KBM-7 (cell line): ENCODE results near the gene ATF5.
"Not testable (repeated sequence)": the region's sequence is repeated elsewhere in the genome, so short reads cannot be mapped to it uniquely, and the experiment has no call there.

ENCODE experiments used
- DNase-seq: peaks from one replicate; pipeline ENCODE4 v3.0.0-alpha.2; 2015
- in situ Hi-C: fragments of 300-500 bp; cut with MboI; formaldehyde crosslinking; loops from 2 replicates; pipeline ENCODE4 v1.14.3; 2020; ENCODE audit warnings: low sequenced_read_pairs, low pct_unique_long_range_greater_than_20kb, mixed read lengths

ATF5 gene

GRCh38 chr19:49920624-49921363, 8.2 kb upstream of the ATF5 start:
- DNase-seq, result no peak
- in situ Hi-C loops, result no loop called here

- in situ Hi-C loops, result no loop called here
- DNase-seq, result no peak
Observed at GRCh38 chr19:49921871-49922795, 6.9 kb upstream of the ATF5 start.

DNA sequence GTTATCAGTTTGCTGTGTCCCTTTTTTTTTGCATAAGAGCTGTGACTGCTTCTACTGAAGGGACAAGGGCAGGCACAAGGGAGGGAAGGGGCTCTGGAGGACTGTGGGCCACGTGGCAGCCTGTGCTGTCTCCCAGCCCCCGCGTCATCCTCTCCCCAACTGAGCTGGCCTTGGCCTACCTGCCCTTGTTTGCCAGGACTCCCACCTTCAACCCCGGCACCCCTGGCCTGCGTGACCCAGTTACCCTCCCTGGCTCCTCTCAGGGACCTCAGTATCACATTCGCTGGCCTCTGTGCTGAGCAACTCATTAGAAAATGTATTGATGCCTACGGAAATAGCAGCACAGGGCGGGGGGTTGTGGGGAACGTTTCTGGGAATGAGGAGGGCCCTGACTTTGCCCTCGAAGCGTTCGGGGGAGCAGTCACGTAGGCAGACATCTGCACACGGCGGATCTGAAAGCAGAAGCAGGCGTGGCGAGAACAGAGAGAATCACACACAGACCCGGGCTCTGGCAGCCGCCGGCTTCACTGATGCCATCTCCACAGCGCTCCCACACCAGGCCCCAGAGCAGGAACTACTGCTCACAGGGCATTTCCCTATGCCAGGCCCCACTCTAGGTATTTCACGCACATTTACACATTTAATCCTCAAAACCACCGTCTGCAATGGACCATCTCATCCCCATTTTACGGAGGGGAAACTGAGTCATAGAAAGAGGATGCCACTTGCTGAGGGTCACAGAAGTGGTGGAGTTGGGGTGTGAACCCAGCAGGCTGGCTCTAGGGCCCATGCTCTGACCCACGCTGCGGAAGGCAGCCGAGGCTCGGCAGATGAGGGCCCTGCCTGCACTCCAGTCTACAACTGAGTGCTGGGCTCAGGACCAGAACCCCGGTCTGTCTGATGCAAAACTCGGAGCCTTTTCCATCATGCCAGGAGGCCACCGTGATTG, 5.7 kb upstream of the ATF5 start:
- in situ Hi-C loops, result no loop called here
- no peak for DNase-seq

- no peak for DNase-seq
- in situ Hi-C loops, result no loop called here
Observed at GRCh38 chr19:49924004-49924880, 4.8 kb upstream of the ATF5 start.

GRCh38 chr19:49924881-49925210, 4.2 kb upstream of the ATF5 start:
- in situ Hi-C loops, DNase-seq: not testable (repeated sequence)

- no peak for DNase-seq
- in situ Hi-C loops, result no loop called here
Observed at GRCh38 chr19:49925486-49925885, 3.5 kb upstream of the ATF5 start.

GRCh38 chr19:49926515-49926914, 2.5 kb upstream of the ATF5 start:
- DNase-seq, result no peak

DNA sequence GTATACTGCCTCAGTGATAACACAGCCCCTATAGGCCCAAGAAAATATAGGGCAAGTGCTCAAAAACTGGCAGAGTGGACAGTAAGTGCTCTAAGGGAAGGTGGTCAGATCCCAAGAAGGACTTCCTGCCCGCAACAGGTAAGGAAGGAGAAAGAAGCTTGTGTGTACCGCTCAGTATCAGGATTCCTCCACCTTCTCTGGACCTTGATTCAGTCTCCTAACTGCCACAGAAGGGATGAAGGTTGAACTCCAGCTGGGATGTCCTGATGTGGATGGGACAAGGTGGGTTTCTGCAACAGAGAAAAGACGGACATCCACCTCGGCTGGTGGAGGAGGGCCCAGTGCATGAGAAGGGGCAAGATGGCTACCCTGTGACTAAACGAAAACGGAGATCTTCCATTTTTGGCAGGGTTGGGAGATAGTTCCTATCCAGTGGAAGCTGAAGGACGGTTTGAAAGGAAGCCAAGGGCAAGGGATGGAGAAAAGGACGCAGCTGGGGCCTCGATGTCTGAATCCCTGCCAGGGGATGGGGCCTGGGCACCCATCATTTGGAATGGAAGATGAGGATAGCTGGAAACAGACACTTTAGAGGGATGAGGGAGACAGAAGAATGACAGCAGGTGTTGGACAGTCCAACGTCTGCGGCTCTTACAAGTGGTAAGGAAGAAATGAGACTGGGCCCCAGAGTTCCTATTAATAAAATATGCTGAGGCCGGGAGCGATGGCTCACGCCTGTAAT, 1.3 kb upstream of the ATF5 start:
- DNase-seq, result no peak
- in situ Hi-C loops, result no loop called here

More at GRCh38 chr19:49926515-49926914, 2.5 kb upstream of the ATF5 start:
- in situ Hi-C loops, result no loop called here

DNA sequence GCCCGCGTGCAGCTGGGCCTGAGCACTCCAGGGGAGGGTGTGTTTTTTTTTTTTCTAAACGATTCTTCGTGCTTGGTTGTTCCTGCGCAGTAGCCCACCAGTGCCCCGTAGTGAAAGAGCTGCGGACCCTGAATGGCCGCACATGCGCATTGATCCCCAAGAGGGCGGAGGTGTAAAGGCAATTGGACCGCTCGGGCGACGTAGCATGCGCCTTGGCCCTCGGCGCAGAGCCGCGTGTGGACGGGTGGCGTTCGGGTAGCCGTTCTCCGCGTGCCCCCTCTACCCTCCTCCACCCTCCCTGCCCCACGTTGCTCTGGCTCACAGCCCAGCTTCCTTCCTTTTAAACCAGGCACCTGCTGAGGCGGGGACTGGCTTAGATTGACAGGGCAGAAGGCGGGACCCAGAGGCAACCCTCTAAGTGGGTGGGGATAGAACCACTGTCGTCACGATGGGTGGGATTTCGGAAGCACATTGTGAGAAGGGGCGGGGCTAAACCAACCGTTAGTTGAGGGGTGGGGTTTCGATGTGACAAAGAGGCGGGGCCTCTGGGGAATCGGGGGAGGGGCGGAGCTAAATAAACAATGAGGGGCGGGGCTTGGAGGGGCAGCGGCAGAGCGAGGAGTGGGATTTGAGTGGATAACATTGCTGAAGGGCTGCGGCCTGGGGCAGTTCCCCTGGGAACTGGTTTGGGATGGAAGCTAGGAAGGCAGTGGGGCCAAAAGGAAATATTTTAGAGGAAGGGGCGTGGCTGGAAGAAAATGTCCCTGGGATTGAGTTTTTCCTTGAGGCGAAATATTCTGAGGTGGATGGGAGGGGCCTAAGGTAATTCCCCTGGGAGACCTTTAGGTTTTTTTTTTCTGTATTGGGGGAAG, 842 bp downstream of the ATF5 start:
- in situ Hi-C loops, result no loop called here

DNA sequence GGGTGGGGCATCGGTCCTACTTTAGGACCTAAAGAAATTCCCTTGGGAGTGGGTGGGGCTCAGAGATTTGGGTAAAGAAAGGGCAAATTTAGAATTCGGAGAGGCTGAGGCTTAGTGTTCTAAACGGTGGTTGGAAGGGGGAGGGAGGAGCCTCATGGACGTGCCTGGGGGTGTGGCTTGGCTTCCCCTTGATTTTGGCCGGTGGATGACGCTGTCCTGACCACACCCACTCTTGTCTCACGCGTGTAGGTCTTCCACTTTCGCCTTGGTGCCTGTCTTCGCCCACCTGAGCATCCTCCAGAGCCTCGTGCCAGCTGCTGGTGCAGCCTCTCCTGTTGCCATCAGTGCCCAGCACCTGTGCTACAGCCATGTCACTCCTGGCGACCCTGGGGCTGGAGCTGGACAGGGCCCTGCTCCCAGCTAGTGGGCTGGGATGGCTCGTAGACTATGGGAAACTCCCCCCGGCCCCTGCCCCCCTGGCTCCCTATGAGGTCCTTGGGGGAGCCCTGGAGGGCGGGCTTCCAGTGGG, 1.5 kb downstream of the ATF5 start:
- in situ Hi-C loops, result no loop called here
- no peak for DNase-seq

More for the DNA sequence above, 842 bp downstream of the ATF5 start:
- DNase-seq, result peak; percentile 96

GRCh38 chr19:49931293-49932040, 2.5 kb downstream of the ATF5 start:
- no peak for DNase-seq
- in situ Hi-C loops, result no loop called here

- no peak for DNase-seq
- in situ Hi-C loops, result no loop called here
Observed at GRCh38 chr19:49932041-49932451, 3.0 kb downstream of the ATF5 start.

GRCh38 chr19:49932731-49933131, 3.7 kb downstream of the ATF5 start:
- in situ Hi-C loops, result no loop called here
- no peak for DNase-seq

- in situ Hi-C loops, result no loop called here
- no peak for DNase-seq
Observed at GRCh38 chr19:49933643-49934042, 4.6 kb downstream of the ATF5 start.

- no peak for DNase-seq
- in situ Hi-C loops, result no loop called here
Observed at GRCh38 chr19:49936549-49936948, 7.5 kb downstream of the ATF5 start.

DNA sequence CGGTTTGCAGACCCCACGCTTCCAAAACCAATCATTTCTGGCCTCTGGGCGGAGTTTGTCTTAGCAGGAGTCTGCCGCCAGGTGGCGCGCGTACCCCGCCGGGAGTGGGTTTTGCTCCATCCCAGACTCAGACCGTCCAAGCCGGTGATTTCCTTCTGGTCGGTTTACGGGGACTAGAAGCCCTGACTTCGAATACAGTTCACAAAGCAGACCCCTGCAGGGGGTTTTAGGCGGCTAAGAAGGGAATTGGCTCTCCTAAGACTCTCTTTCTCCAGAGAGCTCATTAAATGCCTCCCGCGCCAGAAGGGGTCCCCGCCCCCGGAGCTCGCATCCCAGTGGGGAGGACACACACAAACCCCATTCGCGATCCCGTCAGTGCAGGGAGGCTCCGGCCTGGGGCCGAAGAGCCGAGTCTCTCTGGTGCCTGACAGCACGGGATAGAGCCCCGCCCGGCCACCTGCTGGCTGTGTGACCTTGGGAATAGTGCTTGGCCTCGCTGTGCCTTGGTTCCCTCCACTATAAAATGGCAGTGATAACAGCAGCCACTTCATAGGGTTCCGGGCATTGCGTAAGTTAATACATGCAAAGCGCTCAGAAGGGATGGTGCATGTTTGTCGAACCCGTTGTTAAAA, 8.9 kb downstream of the ATF5 start:
- in situ Hi-C loops, result no loop called here
- peak; percentile 86 for DNase-seq
